Femur (tissue), 1 donor: ENCODE measurements around the gene LRCH1.
"Not testable (repeated sequence)": the region's sequence is repeated elsewhere in the genome, so short reads cannot be mapped to it uniquely, and the experiment has no call there.

ENCODE experiments used
- DNase-seq: peaks from one replicate; pipeline ENCODE4 v3.0.0-alpha.2; 2017

Gene LRCH1

GRCh38 chr13:46717856-46718255 is 164.9 kb downstream of the LRCH1 start:
- DNase-seq = no peak

GRCh38 chr13:46720189-46720588 is 167.2 kb downstream of the LRCH1 start:
- DNase-seq = no peak

GRCh38 chr13:46721054-46721453 is 168.1 kb downstream of the LRCH1 start:
- DNase-seq = peak; percentile 59

GRCh38 chr13:46726347-46726746 is 173.4 kb downstream of the LRCH1 start:
- DNase-seq = no peak

GRCh38 chr13:46728777-46729176 is 175.8 kb downstream of the LRCH1 start:
- DNase-seq = no peak

GRCh38 chr13:46731535-46731934 is 178.6 kb downstream of the LRCH1 start:
- no peak for DNase-seq

GRCh38 chr13:46735425-46735824 is 182.5 kb downstream of the LRCH1 start:
- no peak for DNase-seq

- no peak for DNase-seq
Measured at GRCh38 chr13:46736541-46737310, 183.8 kb downstream of the LRCH1 start.

- DNase-seq = no peak
Measured at GRCh38 chr13:46738055-46738454, 185.1 kb downstream of the LRCH1 start.

- DNase-seq = no peak
Measured at GRCh38 chr13:46738766-46739165, 185.8 kb downstream of the LRCH1 start.

- no peak for DNase-seq
Measured at GRCh38 chr13:46739447-46740098, 186.6 kb downstream of the LRCH1 start.

GRCh38 chr13:46743191-46743590 is 190.2 kb downstream of the LRCH1 start:
- no peak for DNase-seq

- no peak for DNase-seq
Measured at GRCh38 chr13:46745062-46745461, 192.1 kb downstream of the LRCH1 start.

- no peak for DNase-seq
Measured at GRCh38 chr13:46745706-46746105, 192.7 kb downstream of the LRCH1 start.

GRCh38 chr13:46747031-46747820 is 194.3 kb downstream of the LRCH1 start:
- DNase-seq = no peak

GRCh38 chr13:46748300-46748699 is 195.3 kb downstream of the LRCH1 start:
- DNase-seq = no peak

- no peak for DNase-seq
Measured at GRCh38 chr13:46749951-46750350, 197.0 kb downstream of the LRCH1 start.

GRCh38 chr13:46751811-46752635 is 199.1 kb downstream of the LRCH1 start:
- no peak for DNase-seq

GRCh38 chr13:46753137-46753536 is 200.2 kb downstream of the LRCH1 start:
- no peak for DNase-seq

- DNase-seq = no peak
Measured at GRCh38 chr13:46753917-46754316, 200.9 kb downstream of the LRCH1 start.

- no peak for DNase-seq
Measured at GRCh38 chr13:46754812-46755211, 201.8 kb downstream of the LRCH1 start.

GRCh38 chr13:46755508-46755907 is 202.5 kb downstream of the LRCH1 start:
- DNase-seq = not testable (repeated sequence)

- no peak for DNase-seq
Measured at GRCh38 chr13:46756977-46757376, 204.0 kb downstream of the LRCH1 start.
